ENCODE measurements around the gene SPOCK1. TPM values are rescaled to one million over a fixed set of nuclear protein-coding genes. Genes with fewer than 3 reads are reported as not detected.

SPOCK1 gene
- total and polyA plus RNA-seq, 2 of the 4 experiments (the other 2 are of a cell fraction) = 5.0 to 20.3 TPM

DNA sequence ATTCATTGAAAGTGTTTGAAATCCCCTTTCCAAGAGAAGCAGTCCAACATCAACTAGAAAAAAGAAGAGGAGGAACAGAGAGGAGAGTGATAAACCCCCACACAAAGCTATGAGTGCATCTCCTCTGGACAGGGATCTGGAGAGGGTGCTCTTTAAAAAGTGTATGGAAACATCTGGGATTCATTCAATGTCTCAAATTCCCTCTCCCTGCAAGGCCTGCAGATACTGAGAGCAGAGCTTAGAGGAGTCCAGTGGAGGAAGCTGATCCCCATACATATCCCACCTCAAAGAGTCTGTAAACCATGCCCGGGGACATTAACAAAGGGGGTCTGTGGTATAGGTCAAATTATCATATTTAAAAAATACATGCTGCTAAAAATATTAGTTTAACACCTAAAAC lies 2.2 kb downstream of the SPOCK1 start:
- H3K9ac ChIP-seq (ENCODE audit: low read depth, low read length) = no peak overlapping the region
- no peak overlapping the region for H4K8ac ChIP-seq (ENCODE audit: low read depth in 2 of 2, low read length in 2 of 2)
- H4K91ac ChIP-seq (ENCODE audit: insufficient read depth, low read depth, low read length) = no peak overlapping the region
- H2BK15ac ChIP-seq (ENCODE audit: low read depth, low read length) = no peak overlapping the region
- dilution Hi-C loops (cut with HindIII; ENCODE audit: low sequenced_read_pairs, unreplicated experiment) (no loop called here), in situ Hi-C loops (cut with MboI; ENCODE audit: low sequenced_read_pairs) (loop anchor here (10.0 kb wide), 1 partner anchor 1252 kb away; no protein-coding TSS in a partner anchor), intact Hi-C loops (cut with micrococcal nuclease) (no loop called here)
- no peaks in the 10 kb centered on the region for H3K9me3 ChIP-seq (ENCODE audit: control insufficient read depth, insufficient read depth, low read length)
- no peak overlapping the region for H2BK20ac ChIP-seq (ENCODE audit: low read depth, low read length)
- no peaks in the 10 kb centered on the region for H3K79me1 ChIP-seq (ENCODE audit: low read depth in 1 of 2, low read length in 2 of 2)
- no peak for DNase-seq
- H3K4me2 ChIP-seq (ENCODE audit: low read depth, low read length) = no peak overlapping the region
- no peak overlapping the region for H3K56ac ChIP-seq (ENCODE audit: extremely low read depth, insufficient read depth, low read length)
- no peaks in the 10 kb centered on the region for H3K36me3 ChIP-seq (ENCODE audit: control insufficient read depth, insufficient read depth, low read length)
- no peak overlapping the region for H3K18ac ChIP-seq (ENCODE audit: low read depth, low read length)
- H3K23ac ChIP-seq (ENCODE audit: low read depth, low read length) = no peak overlapping the region
- no CpG with 5 or more reads among the region's 1 CpG for WGBS, 2 experiments (ENCODE audit: extremely low coverage in 2 of 2, insufficient read length in 1 of 2)
- H3K4ac ChIP-seq (ENCODE audit: low read depth, low read length) = no peak overlapping the region
- no peak for ATAC-seq (ENCODE audit: low read depth)
- no TSS peak for BruUV-seq (replicated peaks)
- H3K4me1 ChIP-seq (ENCODE audit: control insufficient read depth, insufficient read depth, low read length) = peaks cover 2% of the 10 kb centered on the region; the same call in 1 of the 2 replicates
- no peak overlapping the region for H3K27ac ChIP-seq (ENCODE audit: insufficient read depth, low read length)
- H2BK5ac ChIP-seq (ENCODE audit: low read depth, low read length, poor library complexity, severe bottlenecking) = no peak overlapping the region
- H2BK120ac ChIP-seq (ENCODE audit: low read depth, low read length) = no peak overlapping the region
- ChIA-PET POLR2A (ENCODE audit: unreplicated experiment) (interaction anchor here (0.6 kb wide), 1 partner anchor 731 kb away, joined by 3 read pairs; no protein-coding TSS in a partner anchor), CTCF (interaction anchor here (0.6 to 4.6 kb wide), 3 partner anchors 152 to 246 kb away, joined by 3 to 37 read pairs (median 29); no protein-coding TSS in a partner anchor)
- H2AFZ ChIP-seq (replicated peaks; ENCODE audit: low read length, poor library complexity) = no peak overlapping the region
- no peak overlapping the region for H2AK9ac ChIP-seq (replicated peaks; ENCODE audit: low read depth, low read length, poor library complexity)
- H3K9me1 ChIP-seq (ENCODE audit: insufficient read depth, low read length) = no peaks in the 10 kb centered on the region
- no peak for TF ChIP-seq NFE2L2 (IDR thresholded peaks at IDR 0.05; ENCODE audit: low read depth, low read length)
- no peak for TF ChIP-seq RCOR1 (IDR thresholded peaks at IDR 0.05; ENCODE audit: insufficient replicate concordance, low read length)
- TF ChIP-seq RFX5 (IDR thresholded peaks at IDR 0.05; ENCODE audit: low read depth, low read length) = no peak
- TF ChIP-seq CEBPB (IDR thresholded peaks at IDR 0.05; ENCODE audit: low read depth, low read length) = no peak
- no peak for TF ChIP-seq MAZ (IDR thresholded peaks at IDR 0.05; ENCODE audit: borderline replicate concordance, low read depth, low read length)
- TF ChIP-seq MXI1 (IDR thresholded peaks at IDR 0.05; ENCODE audit: borderline replicate concordance, low read depth, low read length) = no peak
- no peak for TF ChIP-seq RAD21 (IDR thresholded peaks at IDR 0.05; ENCODE audit: low read length)
- H3K14ac ChIP-seq (replicated peaks; ENCODE audit: low read depth, low read length) = no peak overlapping the region
- H3K27me3 ChIP-seq (ENCODE audit: control insufficient read depth, insufficient read depth, low read length) = peaks cover 15% of the 10 kb centered on the region; the same call in 1 of the 2 replicates
- no peak overlapping the region for H3K4me3 ChIP-seq (ENCODE audit: insufficient read depth, low read depth, low read length)
- no peak overlapping the region for H2AK5ac ChIP-seq (ENCODE audit: low read depth, low read length)
- H4K20me1 ChIP-seq (ENCODE audit: insufficient read depth, low read length) = no peaks in the 10 kb centered on the region
- no peak overlapping the region for H4K5ac ChIP-seq (ENCODE audit: low read depth, low read length)

Measured in IMR-90 (cell line).